ENCODE measurements around the gene PFN3. TPM values are rescaled to one million over a fixed set of nuclear protein-coding genes. Genes with fewer than 3 reads are reported as not detected.
A peak's percentile ranks its signal among the peaks of the same experiment; 100 is the strongest.

The PFN3 gene
- total and polyA plus RNA-seq, 4 donors = 0.32 to 1.00 TPM; not detected in 2

DNA sequence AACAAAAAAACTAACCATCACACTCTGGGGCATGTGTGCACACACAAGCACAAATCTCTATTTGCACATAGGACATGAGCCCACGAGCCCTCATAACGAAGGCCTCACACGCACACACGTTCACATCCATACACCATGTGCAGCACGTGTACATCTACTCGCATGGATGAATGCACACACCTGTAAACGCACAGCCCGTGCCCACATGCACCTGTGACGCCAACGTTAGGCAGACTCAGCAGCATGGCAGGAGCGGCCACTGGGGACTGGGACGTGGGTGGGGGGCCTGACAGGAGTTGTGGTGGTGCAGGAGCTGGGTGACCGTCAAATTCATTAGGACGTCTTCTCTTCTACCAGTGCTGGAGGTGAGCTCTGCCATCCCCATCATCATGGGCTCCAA is 13.1 kb downstream of the PFN3 start:
- no peaks in the 10 kb centered on the region for H3K9me3 ChIP-seq (ENCODE audit: control insufficient read depth, insufficient read depth, low read length)
- no peaks in the 10 kb centered on the region for H3K36me3 ChIP-seq (ENCODE audit: control insufficient read depth, insufficient read depth, low read length)
- 92% methylated on average over 10 of the region's 14 CpGs for WGBS (ENCODE audit: insufficient coverage)
- DNase-seq (ENCODE audit: low read depth in 4 of 6, low spot score in 6 of 6) = no peak
- H3K27ac ChIP-seq (ENCODE audit: low read depth, low read length) = no peak overlapping the region
- peaks cover 6% of the 10 kb centered on the region for H3K27me3 ChIP-seq (ENCODE audit: control insufficient read depth, insufficient read depth, low read length)
- no peak overlapping the region for H3K4me3 ChIP-seq (ENCODE audit: low read depth, low read length)
- H3K4me1 ChIP-seq (ENCODE audit: control insufficient read depth, insufficient read depth, low read length) = peaks cover 26% of the 10 kb centered on the region

DNA sequence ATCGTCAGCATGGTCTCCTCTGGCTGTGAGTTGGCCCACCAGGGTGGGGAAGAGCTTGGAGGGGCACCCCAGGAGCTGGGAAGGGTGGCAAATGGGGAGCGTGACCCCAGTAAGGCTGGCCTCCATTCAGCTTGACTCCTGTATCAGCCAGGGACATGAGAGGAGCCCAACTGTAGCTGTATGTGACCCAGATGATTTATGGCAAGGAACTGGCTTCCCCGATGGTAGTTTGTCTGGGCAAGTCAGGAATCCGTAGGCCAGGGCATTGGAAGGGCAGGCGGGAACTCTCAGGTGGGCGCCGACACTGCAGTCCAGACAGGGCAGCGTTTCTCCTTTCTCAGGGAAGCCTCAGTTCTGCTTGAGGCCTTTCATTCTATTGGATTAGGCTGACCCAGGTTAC is 13.9 kb downstream of the PFN3 start:
- 79% methylated on average over 8 of the region's 8 CpGs for WGBS (ENCODE audit: insufficient coverage)

DNA sequence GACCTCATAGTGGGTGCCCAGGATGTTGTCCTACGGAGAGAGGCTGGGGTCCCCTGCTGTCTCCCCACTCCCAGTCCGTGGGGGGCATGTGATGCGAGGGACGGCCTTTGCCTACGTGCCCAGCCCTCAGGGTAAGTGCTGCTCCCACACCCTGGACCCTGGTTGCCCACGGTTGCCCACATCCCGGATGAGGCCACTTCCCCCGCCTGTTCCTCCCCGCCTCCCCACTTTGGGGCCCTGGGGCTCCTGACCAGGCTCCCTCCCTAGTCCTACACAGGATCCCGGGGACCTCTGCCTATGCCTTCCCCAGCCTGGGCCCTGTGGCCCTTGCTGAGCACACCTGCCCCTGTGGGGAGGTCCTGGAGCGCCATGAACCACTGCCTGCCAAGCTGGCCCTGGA is 14.7 kb downstream of the PFN3 start:
- Histone ChIP-seq H3K9me3 (ENCODE audit: control insufficient read depth, insufficient read depth, low read length) (no peaks in the 10 kb centered on the region), H3K27ac (ENCODE audit: low read depth, low read length) (no peak overlapping the region), H3K4me3 (ENCODE audit: low read depth, low read length) (no peak overlapping the region), H3K36me3 (ENCODE audit: control insufficient read depth, insufficient read depth, low read length) (no peaks in the 10 kb centered on the region), H3K4me1 (ENCODE audit: control insufficient read depth, insufficient read depth, low read length) (peaks cover 21% of the 10 kb centered on the region), H3K27me3 (ENCODE audit: control insufficient read depth, insufficient read depth, low read length) (peaks cover 6% of the 10 kb centered on the region)
- no peak for DNase-seq (ENCODE audit: low read depth in 4 of 6, low spot score in 6 of 6)
- 68% methylated on average over 11 of the region's 11 CpGs for WGBS (ENCODE audit: insufficient coverage)

More for the DNA sequence above, 13.9 kb downstream of the PFN3 start:
- Histone ChIP-seq H3K4me3 (ENCODE audit: low read depth, low read length) (no peak overlapping the region), H3K36me3 (ENCODE audit: control insufficient read depth, insufficient read depth, low read length) (no peaks in the 10 kb centered on the region), H3K9me3 (ENCODE audit: control insufficient read depth, insufficient read depth, low read length) (no peaks in the 10 kb centered on the region), H3K27ac (ENCODE audit: low read depth, low read length) (no peak overlapping the region), H3K27me3 (ENCODE audit: control insufficient read depth, insufficient read depth, low read length) (peaks cover 6% of the 10 kb centered on the region), H3K4me1 (ENCODE audit: control insufficient read depth, insufficient read depth, low read length) (peaks cover 28% of the 10 kb centered on the region)
- no peak for DNase-seq (ENCODE audit: low read depth in 4 of 6, low spot score in 6 of 6)

DNA sequence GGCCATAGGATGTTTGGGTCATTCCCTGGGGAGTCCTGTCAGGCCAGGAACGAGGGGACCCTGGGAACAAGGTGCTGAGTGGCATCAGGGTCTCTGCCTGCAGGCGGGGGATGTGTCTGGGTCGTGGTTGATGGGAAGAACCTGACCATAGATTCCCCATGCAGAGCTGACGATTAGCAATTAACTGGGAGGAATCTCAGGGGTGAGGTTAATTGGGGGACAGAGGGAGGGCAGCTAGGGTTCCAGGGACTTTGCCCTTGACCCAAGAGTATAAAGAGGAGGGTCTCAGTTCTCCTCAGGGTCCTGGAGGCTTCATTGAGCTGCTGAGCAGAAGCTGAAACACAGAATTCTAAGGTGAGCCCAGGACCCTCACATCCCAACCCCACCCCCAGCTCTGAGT is 16.3 kb downstream of the PFN3 start, which contains the start of gene SLC34A1:
Gene SLC34A1 (plus strand): TSS at position 301 of the 400 bp plus-strand sequence. CDS start 1,308 bp downstream, outside the sequence.
- Histone ChIP-seq H3K4me1 (ENCODE audit: control insufficient read depth, insufficient read depth, low read length) (peaks cover 9% of the 10 kb centered on the region), H3K36me3 (ENCODE audit: control insufficient read depth, insufficient read depth, low read length) (no peaks in the 10 kb centered on the region), H3K27ac (ENCODE audit: low read depth, low read length) (no peak within 1 kb of the TSS), H3K4me3 (ENCODE audit: low read depth, low read length) (no peak within 1 kb of the TSS), H3K9me3 (ENCODE audit: control insufficient read depth, insufficient read depth, low read length) (no peaks in the 10 kb centered on the region), H3K27me3 (ENCODE audit: control insufficient read depth, insufficient read depth, low read length) (no peaks in the 10 kb centered on the region)
- 49% methylated on average over 4 of the region's 4 CpGs for WGBS (ENCODE audit: insufficient coverage)
- DNase-seq (ENCODE audit: low read depth in 4 of 6, low spot score in 6 of 6) = no peak

- Histone ChIP-seq H3K9me3 (ENCODE audit: control insufficient read depth, insufficient read depth, low read length) (no peaks in the 10 kb centered on the region), H3K36me3 (ENCODE audit: control insufficient read depth, insufficient read depth, low read length) (no peaks in the 10 kb centered on the region), H3K4me1 (ENCODE audit: control insufficient read depth, insufficient read depth, low read length) (peaks cover 9% of the 10 kb centered on the region), H3K27me3 (ENCODE audit: control insufficient read depth, insufficient read depth, low read length) (no peaks in the 10 kb centered on the region), H3K4me3 (ENCODE audit: low read depth, low read length) (no peak overlapping the region), H3K27ac (ENCODE audit: low read depth, low read length) (no peak overlapping the region)
- WGBS (ENCODE audit: insufficient coverage) = 83% methylated on average over 7 of the region's 9 CpGs
- no peak for DNase-seq (ENCODE audit: low read depth in 4 of 6, low spot score in 6 of 6)
Measured at GRCh38 chr5:177383181-177383580, 17.3 kb downstream of the PFN3 start.

DNA sequence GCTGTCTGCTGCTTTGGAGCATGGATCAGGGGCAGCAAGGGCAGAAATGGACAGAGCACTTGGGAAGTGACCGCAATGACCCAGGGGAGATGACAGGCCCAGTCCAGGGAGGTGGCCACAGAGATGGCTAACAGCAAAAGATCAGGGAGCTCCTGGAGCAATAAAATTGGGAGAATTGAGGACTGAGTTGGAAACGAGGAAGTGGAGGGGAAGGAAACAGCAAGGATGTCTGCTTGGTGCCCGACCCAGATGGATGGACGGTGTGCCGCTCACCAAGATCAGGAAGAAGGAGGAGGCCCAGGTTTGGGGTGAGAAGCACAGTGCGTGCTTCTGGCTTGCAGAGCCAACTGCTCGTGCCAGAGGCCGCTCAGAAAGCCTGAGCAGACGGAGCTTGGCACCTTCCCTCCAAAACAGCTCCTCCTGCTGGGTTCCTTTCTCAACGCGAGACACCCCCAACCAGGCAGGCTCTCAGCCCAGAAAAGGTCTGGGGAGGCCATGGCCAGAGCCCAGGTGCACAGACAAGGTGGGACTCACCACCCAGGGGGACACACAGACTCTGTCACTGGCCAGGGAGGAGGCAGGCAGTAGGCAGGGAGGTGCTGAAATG is 17.9 kb downstream of the PFN3 start:
- Histone ChIP-seq H3K4me3 (ENCODE audit: low read depth, low read length) (no peak overlapping the region), H3K36me3 (ENCODE audit: control insufficient read depth, insufficient read depth, low read length) (no peaks in the 10 kb centered on the region), H3K9me3 (ENCODE audit: control insufficient read depth, insufficient read depth, low read length) (no peaks in the 10 kb centered on the region), H3K27me3 (ENCODE audit: control insufficient read depth, insufficient read depth, low read length) (no peaks in the 10 kb centered on the region), H3K27ac (ENCODE audit: low read depth, low read length) (no peak overlapping the region), H3K4me1 (ENCODE audit: control insufficient read depth, insufficient read depth, low read length) (peaks cover 9% of the 10 kb centered on the region)
- WGBS (ENCODE audit: insufficient coverage) = 30% methylated on average over 11 of the region's 11 CpGs
- peak in 2 of 6 donors; percentile 38 to 86 for DNase-seq (ENCODE audit: low read depth in 4 of 6, low spot score in 6 of 6)

DNA sequence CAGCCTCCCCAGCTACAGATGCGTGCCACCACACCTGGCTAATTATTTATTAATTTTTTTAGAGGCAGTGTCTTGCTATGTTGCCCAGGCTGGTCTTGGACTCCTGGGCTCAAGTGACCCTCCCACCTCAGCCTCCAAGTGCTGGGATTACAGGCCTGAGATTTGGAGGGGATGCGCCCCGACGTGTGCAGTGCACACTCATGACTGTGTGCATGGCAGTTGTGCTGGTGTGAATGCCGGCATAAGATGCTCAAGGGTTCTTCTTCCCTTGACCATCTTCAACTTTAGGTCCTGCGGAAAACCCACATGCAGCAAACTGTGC is 19.7 kb downstream of the PFN3 start:
- 88% methylated on average over 5 of the region's 6 CpGs for WGBS (ENCODE audit: insufficient coverage)
- Histone ChIP-seq H3K9me3 (ENCODE audit: control insufficient read depth, insufficient read depth, low read length) (no peaks in the 10 kb centered on the region), H3K27ac (ENCODE audit: low read depth, low read length) (no peak overlapping the region), H3K36me3 (ENCODE audit: control insufficient read depth, insufficient read depth, low read length) (no peaks in the 10 kb centered on the region), H3K27me3 (ENCODE audit: control insufficient read depth, insufficient read depth, low read length) (no peaks in the 10 kb centered on the region), H3K4me3 (ENCODE audit: low read depth, low read length) (no peak overlapping the region), H3K4me1 (ENCODE audit: control insufficient read depth, insufficient read depth, low read length) (peaks cover 9% of the 10 kb centered on the region)
- DNase-seq (ENCODE audit: low read depth in 4 of 6, low spot score in 6 of 6) = no peak

DNA sequence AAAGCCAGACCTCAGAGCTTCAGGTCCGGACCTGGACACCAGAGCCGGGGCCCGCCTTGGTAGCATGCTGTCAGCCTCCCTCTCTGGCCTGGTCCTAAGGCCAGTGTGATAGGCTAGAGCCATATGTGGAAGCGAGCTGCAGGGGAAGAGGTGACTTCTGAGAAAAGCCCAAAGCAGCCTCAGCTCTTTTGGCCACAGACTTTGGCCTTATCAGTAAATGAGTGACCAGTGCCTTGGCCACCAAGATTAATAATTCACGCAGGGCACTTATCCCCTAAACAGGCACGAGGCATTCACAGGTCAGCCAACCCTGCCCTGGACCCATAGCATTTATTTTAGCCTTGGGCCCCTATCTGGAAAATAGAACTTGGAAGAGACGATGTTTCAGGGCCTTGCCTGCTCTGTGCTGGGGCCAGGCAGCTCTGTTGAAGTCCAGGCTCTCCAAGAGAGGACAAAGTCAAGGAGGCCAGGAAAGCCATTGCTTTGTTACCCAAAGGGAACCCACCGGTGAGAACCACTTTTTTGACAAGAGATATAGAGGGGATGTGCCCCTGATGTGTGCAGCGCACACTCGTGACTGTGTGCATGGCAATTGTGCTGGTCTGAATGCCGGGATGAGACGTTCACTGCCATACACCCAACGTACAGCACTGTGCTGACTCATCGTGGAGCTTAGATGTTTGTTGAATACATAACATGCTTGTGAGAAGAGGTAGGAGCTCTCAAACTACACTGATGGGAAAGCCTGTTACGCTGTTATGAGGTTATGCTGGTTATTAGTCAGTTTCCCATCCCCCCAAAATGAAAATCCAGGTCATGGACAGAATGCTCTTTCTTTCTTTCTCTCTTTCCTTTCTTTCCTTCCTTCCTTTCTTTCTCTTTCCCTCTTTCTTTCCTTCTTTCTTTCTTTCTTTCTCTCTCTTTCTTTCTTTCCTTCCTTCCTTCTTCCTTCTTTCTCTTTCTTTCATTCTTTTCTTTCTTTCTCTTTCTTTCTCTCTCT is 21.3 kb downstream of the PFN3 start:
- Histone ChIP-seq H3K36me3 (ENCODE audit: control insufficient read depth, insufficient read depth, low read length) (no peaks in the 10 kb centered on the region), H3K4me1 (ENCODE audit: control insufficient read depth, insufficient read depth, low read length) (peaks cover 9% of the 10 kb centered on the region), H3K27me3 (ENCODE audit: control insufficient read depth, insufficient read depth, low read length) (no peaks in the 10 kb centered on the region), H3K4me3 (ENCODE audit: low read depth, low read length) (no peak overlapping the region), H3K9me3 (ENCODE audit: control insufficient read depth, insufficient read depth, low read length) (no peaks in the 10 kb centered on the region), H3K27ac (ENCODE audit: low read depth, low read length) (no peak overlapping the region)
- 90% methylated on average over 10 of the region's 15 CpGs for WGBS (ENCODE audit: insufficient coverage)
- no peak for DNase-seq (ENCODE audit: low read depth in 4 of 6, low spot score in 6 of 6)

GRCh38 chr5:177377851-177378776 is 22.3 kb downstream of the PFN3 start:
- no peak overlapping the region for H3K4me3 ChIP-seq (ENCODE audit: low read depth, low read length)
- no peak overlapping the region for H3K27ac ChIP-seq (ENCODE audit: low read depth, low read length)
- peaks cover 9% of the 10 kb centered on the region for H3K4me1 ChIP-seq (ENCODE audit: control insufficient read depth, insufficient read depth, low read length)
- H3K36me3 ChIP-seq (ENCODE audit: control insufficient read depth, insufficient read depth, low read length) = peaks cover 3% of the 10 kb centered on the region
- WGBS (ENCODE audit: insufficient coverage) = 81% methylated on average over 8 of the region's 8 CpGs
- no peaks in the 10 kb centered on the region for H3K27me3 ChIP-seq (ENCODE audit: control insufficient read depth, insufficient read depth, low read length)
- no peaks in the 10 kb centered on the region for H3K9me3 ChIP-seq (ENCODE audit: control insufficient read depth, insufficient read depth, low read length)
- DNase-seq (ENCODE audit: low read depth in 4 of 6, low spot score in 6 of 6) = no peak

Measured in spinal cord (tissue), 10 donors.